Measurements from ENCODE around the gene MFRP.

Gene MFRP

DNA sequence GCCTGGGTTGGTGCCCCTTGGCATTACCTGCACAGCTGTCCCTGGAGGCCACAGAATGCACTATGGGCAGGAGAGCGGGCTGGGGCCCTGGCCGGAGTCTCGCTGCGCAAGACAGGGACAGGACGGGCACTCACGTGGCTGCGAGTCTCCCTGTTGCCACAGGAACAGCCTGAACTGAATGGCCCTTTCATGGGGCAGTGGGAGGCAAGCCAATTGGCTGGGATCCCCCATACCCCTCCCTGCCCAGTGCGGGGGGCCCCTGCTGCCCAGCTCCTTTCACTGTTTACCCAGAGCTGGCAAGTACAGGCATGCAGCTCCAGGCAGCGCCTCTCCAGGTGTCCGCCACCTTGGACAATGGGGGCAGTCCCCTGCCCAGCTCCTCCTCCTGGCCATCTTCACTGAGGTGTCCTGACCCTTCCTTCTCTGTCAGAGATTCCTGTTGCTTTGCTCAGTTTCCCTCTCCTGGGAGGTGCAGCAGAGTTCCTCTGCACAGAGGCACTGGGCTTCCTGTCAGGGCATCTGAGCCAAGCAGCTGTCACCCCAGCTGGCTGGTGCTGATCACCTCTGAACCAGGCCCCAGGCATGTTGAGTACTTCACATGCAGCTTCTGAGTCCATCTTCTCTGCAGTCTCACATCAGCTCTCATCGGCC lies 29.8 kb upstream of the MFRP start:
- no peak overlapping the region for H3K9ac ChIP-seq
- H3K27ac ChIP-seq, result no peak overlapping the region
- H3K4me1 ChIP-seq (ENCODE audit: low read depth, poor library complexity, severe bottlenecking), result no peaks in the 10 kb centered on the region
- H3K36me3 ChIP-seq (ENCODE audit: insufficient read depth), result no peaks in the 10 kb centered on the region
- no peaks in the 10 kb centered on the region for H3K79me2 ChIP-seq (ENCODE audit: insufficient read depth, low read depth)
- no peaks in the 10 kb centered on the region for H4K20me1 ChIP-seq (ENCODE audit: insufficient read depth)
- H2AFZ ChIP-seq (ENCODE audit: low read depth), result no peak overlapping the region
- no peak overlapping the region for H3K4me3 ChIP-seq (IDR thresholded peaks at IDR 0.05; ENCODE audit: insufficient read depth, low read depth, low read length)
- no peak overlapping the region for H3K4me2 ChIP-seq
- no peaks in the 10 kb centered on the region for H3K27me3 ChIP-seq (ENCODE audit: insufficient read depth, low read depth)
- TF ChIP-seq CTCF (conservative IDR thresholded peaks at IDR 0.05; ENCODE audit: low read depth, low read length), result no peak

- H3K4me1 ChIP-seq (ENCODE audit: low read depth, poor library complexity, severe bottlenecking), result no peaks in the 10 kb centered on the region
- no peak overlapping the region for H3K4me2 ChIP-seq
- TF ChIP-seq CTCF (conservative IDR thresholded peaks at IDR 0.05; ENCODE audit: low read depth, low read length), result no peak
- H3K79me2 ChIP-seq (ENCODE audit: insufficient read depth, low read depth), result no peaks in the 10 kb centered on the region
- H3K9ac ChIP-seq, result no peak overlapping the region
- no peak overlapping the region for H3K27ac ChIP-seq
- H4K20me1 ChIP-seq (ENCODE audit: insufficient read depth), result no peaks in the 10 kb centered on the region
- H3K4me3 ChIP-seq (IDR thresholded peaks at IDR 0.05; ENCODE audit: insufficient read depth, low read depth, low read length), result no peak overlapping the region
- no peaks in the 10 kb centered on the region for H3K27me3 ChIP-seq (ENCODE audit: insufficient read depth, low read depth)
- H3K36me3 ChIP-seq (ENCODE audit: insufficient read depth), result no peaks in the 10 kb centered on the region
- no peak overlapping the region for H2AFZ ChIP-seq (ENCODE audit: low read depth)
Observed at GRCh38 chr11:119375337-119376196, 29.1 kb upstream of the MFRP start.

- Histone ChIP-seq H3K4me2 (no peak overlapping the region), H3K27ac (no peak overlapping the region), H3K4me1 (ENCODE audit: low read depth, poor library complexity, severe bottlenecking) (no peaks in the 10 kb centered on the region), H3K79me2 (ENCODE audit: insufficient read depth, low read depth) (no peaks in the 10 kb centered on the region), H3K36me3 (ENCODE audit: insufficient read depth) (no peaks in the 10 kb centered on the region), H3K9ac (no peak overlapping the region), H3K27me3 (ENCODE audit: insufficient read depth, low read depth) (no peaks in the 10 kb centered on the region), H3K4me3 (IDR thresholded peaks at IDR 0.05; ENCODE audit: insufficient read depth, low read depth, low read length) (no peak overlapping the region), H4K20me1 (ENCODE audit: insufficient read depth) (no peaks in the 10 kb centered on the region), H2AFZ (ENCODE audit: low read depth) (no peak overlapping the region)
- no peak for TF ChIP-seq CTCF (conservative IDR thresholded peaks at IDR 0.05; ENCODE audit: low read depth, low read length)
Observed at GRCh38 chr11:119374632-119375336, 28.3 kb upstream of the MFRP start.

DNA sequence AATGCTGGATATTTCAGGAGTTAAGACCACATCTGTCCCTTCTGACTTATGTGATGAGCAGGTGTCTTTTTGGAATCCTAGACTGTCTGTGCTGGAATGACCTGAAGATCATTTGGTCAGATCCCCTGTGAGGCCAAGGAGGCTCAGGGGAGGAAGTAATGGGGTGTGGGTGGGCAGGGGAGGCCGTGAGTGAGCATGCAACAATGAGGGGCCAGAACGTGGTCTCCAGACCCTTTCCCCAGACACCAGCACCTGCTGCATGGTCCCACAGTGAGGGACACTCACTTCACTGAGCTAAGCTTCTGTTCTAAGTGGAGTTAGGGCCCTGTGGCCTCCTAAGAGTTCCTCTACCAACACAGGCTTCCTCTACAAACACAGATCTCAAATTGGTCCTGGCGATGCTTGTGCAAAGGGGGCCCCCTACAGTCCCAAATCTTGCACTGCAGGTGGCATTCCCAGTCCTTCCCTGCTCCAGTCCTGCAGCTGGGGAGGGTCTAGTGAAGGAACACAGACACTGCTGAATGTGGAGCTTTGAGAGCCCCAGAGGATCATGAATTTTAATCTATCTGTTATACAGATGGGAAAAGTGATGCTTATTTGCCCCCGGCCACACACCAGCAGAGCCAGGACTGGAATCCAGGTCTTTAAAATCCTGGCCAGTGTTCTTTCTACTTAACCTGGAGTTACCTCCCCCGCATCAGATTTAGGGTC lies 27.6 kb upstream of the MFRP start:
- H3K9ac ChIP-seq, result no peak overlapping the region
- H4K20me1 ChIP-seq (ENCODE audit: insufficient read depth), result no peaks in the 10 kb centered on the region
- H3K4me1 ChIP-seq (ENCODE audit: low read depth, poor library complexity, severe bottlenecking), result no peaks in the 10 kb centered on the region
- H3K4me3 ChIP-seq (IDR thresholded peaks at IDR 0.05; ENCODE audit: insufficient read depth, low read depth, low read length), result no peak overlapping the region
- no peaks in the 10 kb centered on the region for H3K79me2 ChIP-seq (ENCODE audit: insufficient read depth, low read depth)
- H2AFZ ChIP-seq (ENCODE audit: low read depth), result no peak overlapping the region
- H3K36me3 ChIP-seq (ENCODE audit: insufficient read depth), result no peaks in the 10 kb centered on the region
- H3K4me2 ChIP-seq, result no peak overlapping the region
- TF ChIP-seq CTCF (conservative IDR thresholded peaks at IDR 0.05; ENCODE audit: low read depth, low read length), result peak; percentile 75
- no peak overlapping the region for H3K27ac ChIP-seq
- H3K27me3 ChIP-seq (ENCODE audit: insufficient read depth, low read depth), result no peaks in the 10 kb centered on the region
